ENCODE results near the gene PURA. TPM values are rescaled to one million over a fixed set of nuclear protein-coding genes. Genes with fewer than 3 reads are reported as not detected.

PURA gene
- total RNA-seq (10 to 100 TPM in 1 of 2 donors, 1 to 10 TPM in 1; 9.0 to 10.3 TPM), total RNA-seq (31.4 to 44.5 reads per million in 2 donors)

DNA sequence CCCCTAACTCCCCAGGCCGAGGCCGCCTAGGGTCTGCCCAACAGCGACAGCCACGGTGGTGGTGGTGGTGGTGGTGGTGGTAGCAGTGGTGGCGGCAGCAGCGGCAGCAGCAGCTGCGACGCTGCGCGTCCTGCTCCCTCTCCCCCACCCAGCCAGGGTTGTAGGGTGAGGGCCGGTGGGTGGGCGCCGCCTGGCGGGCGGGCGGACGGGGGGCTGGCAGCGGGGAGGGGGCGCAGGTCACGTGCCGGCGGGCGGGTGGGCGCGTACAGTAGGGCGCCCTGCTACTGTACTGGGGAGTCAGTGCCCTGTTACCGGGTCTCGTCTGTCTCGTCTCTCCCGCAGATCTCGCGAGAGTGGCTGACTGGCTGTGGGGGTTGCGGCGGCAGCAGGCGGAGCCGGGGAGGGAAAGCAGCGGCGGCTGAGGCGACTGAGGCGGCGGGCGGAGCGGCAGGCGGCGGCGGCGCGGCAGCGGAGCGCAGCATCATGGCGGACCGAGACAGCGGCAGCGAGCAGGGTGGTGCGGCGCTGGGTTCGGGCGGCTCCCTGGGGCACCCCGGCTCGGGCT lies at the start of gene PURA:
TSS of gene PURA (plus strand) at position 411 of the 565 bp plus-strand sequence. CDS start at position 484, 73 bp downstream.
- no peaks in the 10 kb centered on the region for H3K36me3 Mint-ChIP-seq (ENCODE audit: low read depth)
- ATAC-seq: peak; percentile 93
- peak; percentile 94 to 98 (median 95) for DNase-seq
- H3K27ac Mint-ChIP-seq: peak within 1 kb of the TSS; percentile 93
- no peaks in the 10 kb centered on the region for H3K27me3 Mint-ChIP-seq
- H3K9me3 ChIP-seq (ENCODE audit: control insufficient read depth, low read length, poor library complexity, severe bottlenecking): no peaks in the 10 kb centered on the region
- peak within 1 kb of the TSS; percentile 96 for H3K4me3 Mint-ChIP-seq
- peaks cover 49% of the 10 kb centered on the region for H3K4me1 Mint-ChIP-seq

DNA sequence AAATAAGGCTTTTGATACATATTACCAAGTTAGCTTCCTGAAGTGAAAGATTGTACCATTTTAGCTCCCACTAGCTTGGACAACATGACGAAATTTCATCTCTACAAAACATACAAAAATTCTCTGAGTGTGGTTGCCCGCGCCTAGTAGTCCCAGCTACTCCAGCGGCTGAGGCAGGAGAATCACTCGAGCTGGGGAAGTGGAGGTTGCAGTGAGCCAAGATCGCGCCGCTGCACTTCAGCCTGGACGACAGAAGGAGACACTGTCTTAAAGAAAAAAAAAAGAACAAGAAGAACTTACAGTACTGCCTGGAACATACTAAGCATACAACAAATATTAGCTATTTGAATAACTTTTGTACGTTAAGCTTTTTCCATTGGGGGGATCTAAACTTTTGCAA lies 41.1 kb upstream of the PURA start:
- H3K9me3 ChIP-seq (ENCODE audit: control insufficient read depth, low read length, poor library complexity, severe bottlenecking): no peaks in the 10 kb centered on the region

DNA sequence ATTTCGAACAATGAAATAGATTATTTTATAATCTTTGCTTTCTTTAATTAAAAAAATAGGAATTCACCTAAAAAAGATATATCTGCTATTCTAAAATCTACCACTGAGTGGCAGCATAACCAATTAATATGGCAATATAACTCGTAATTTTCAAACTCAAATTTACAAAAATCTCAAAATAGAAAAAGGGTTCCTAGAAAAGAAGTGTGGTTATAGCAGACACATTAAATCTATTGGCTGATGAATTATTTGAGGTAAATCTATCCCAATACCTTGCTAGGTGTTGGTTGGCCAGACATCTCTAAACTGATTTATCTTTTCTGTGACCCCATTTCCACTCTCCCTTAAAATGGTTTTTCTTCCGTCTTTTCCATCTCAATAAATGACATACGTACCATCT lies 40.6 kb upstream of the PURA start:
- no peak for ATAC-seq
- Mint-ChIP-seq H3K4me1 (peaks cover 3% of the 10 kb centered on the region), H3K4me3 (no peak overlapping the region), H3K36me3 (ENCODE audit: low read depth) (peaks cover 4% of the 10 kb centered on the region), H3K27ac (no peak overlapping the region), H3K27me3 (peaks cover 24% of the 10 kb centered on the region)
- H3K9me3 ChIP-seq (ENCODE audit: control insufficient read depth, low read length, poor library complexity, severe bottlenecking): no peaks in the 10 kb centered on the region
- DNase-seq: no peak

More for the DNA sequence above, 41.1 kb upstream of the PURA start:
- Mint-ChIP-seq H3K27ac (no peak overlapping the region), H3K36me3 (ENCODE audit: low read depth) (peaks cover 4% of the 10 kb centered on the region), H3K4me3 (no peak overlapping the region), H3K27me3 (peaks cover 29% of the 10 kb centered on the region), H3K4me1 (peaks cover 3% of the 10 kb centered on the region)
- ATAC-seq (no peak), DNase-seq (no peak)

DNA sequence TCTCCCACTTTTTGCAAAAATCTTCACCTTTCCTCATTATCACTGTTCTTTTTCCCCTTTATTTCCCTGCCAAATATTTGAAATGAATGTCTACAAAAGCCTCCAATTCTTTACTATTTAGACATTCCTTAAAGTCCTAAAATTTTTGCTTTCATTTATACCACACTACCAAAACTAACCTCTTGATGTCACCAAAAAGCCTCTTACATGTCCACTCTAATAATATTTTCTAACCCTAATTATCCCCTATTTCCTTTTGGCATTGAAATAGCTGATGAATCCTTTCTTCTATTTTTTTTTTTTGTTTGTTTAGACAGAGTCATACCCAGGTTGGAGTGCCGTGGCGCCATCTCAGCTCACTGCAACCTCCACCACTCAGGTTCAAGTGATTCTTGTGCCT lies 38.5 kb upstream of the PURA start:
- Mint-ChIP-seq H3K4me1 (peaks cover 3% of the 10 kb centered on the region), H3K36me3 (ENCODE audit: low read depth) (peaks cover 4% of the 10 kb centered on the region), H3K27me3 (peaks cover 23% of the 10 kb centered on the region), H3K27ac (no peak overlapping the region), H3K4me3 (no peak overlapping the region)
- DNase-seq: no peak
- ATAC-seq: no peak
- no peaks in the 10 kb centered on the region for H3K9me3 ChIP-seq (ENCODE audit: control insufficient read depth, low read length, poor library complexity, severe bottlenecking)

DNA sequence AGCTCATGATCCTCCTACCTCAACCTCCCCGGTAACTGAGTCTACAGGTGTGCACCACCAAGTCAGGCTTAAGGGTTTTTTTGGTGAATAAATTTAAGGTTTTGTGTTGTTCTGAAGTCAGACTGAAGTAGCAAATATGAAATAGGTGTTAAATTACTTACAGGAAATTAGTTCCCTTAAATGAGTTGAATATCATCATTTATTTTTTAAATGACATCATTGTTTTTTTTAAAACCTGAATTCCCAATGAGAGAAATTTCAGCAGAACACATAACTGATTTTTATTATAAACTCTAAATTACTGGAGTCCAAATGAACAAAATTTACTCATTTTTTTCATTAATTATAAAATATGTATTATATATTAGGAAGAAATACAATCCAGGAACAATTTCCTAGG lies 37.8 kb upstream of the PURA start:
- DNase-seq (no peak), ATAC-seq (no peak)
- Mint-ChIP-seq H3K4me3 (no peak overlapping the region), H3K27ac (no peak overlapping the region), H3K27me3 (peaks cover 23% of the 10 kb centered on the region), H3K36me3 (ENCODE audit: low read depth) (peaks cover 4% of the 10 kb centered on the region), H3K4me1 (peaks cover 3% of the 10 kb centered on the region)
- no peaks in the 10 kb centered on the region for H3K9me3 ChIP-seq (ENCODE audit: control insufficient read depth, low read length, poor library complexity, severe bottlenecking)

DNA sequence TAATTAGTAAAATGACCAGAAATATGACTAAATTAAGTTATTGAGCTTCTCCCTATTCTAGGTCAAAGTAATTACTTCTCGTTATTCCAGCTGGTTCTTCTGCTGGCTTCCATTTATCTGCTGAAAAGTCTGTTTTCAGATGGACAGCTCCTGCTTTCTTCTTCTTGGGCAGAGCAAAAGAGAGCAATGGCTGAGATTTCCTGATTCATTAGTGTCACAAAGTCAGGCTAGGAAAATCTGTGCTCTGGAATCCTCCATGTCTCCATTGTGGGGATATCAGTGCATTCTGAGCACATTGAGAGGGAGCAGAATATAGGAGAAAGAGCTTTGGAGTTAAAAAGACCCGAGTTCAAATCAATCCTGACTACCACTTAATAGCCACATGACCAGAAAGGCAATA lies 37.1 kb upstream of the PURA start:
- Mint-ChIP-seq H3K36me3 (ENCODE audit: low read depth) (peaks cover 4% of the 10 kb centered on the region), H3K27ac (no peak overlapping the region), H3K4me3 (no peak overlapping the region), H3K27me3 (peaks cover 23% of the 10 kb centered on the region), H3K4me1 (peaks cover 3% of the 10 kb centered on the region)
- DNase-seq (no peak), ATAC-seq (no peak)
- no peaks in the 10 kb centered on the region for H3K9me3 ChIP-seq (ENCODE audit: control insufficient read depth, low read length, poor library complexity, severe bottlenecking)

DNA sequence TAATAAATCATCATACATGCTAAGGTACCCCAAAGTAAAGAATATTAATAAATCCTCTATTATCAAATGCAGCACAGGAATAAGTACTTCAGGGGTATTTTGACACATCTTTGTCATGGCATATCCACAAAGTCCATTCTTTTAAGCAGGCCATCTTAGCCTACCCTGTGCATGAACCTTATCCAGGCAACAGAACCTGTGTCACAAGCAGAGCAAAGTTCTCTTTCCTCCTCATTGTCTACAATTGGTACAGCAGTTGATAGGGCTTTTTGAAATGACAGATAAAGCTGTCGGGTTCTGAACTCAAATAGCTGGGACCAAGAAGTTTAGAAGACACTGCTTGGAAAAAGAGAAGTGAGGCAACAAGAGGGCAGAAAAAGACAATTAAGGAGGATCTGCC lies 30.8 kb upstream of the PURA start:
- no peaks in the 10 kb centered on the region for H3K36me3 Mint-ChIP-seq (ENCODE audit: low read depth)
- H3K4me3 Mint-ChIP-seq: no peak overlapping the region
- H3K9me3 ChIP-seq (ENCODE audit: control insufficient read depth, low read length, poor library complexity, severe bottlenecking): no peaks in the 10 kb centered on the region
- ATAC-seq (no peak), DNase-seq (no peak)
- H3K27ac Mint-ChIP-seq: no peak overlapping the region
- no peaks in the 10 kb centered on the region for H3K4me1 Mint-ChIP-seq
- peaks cover 26% of the 10 kb centered on the region for H3K27me3 Mint-ChIP-seq

DNA sequence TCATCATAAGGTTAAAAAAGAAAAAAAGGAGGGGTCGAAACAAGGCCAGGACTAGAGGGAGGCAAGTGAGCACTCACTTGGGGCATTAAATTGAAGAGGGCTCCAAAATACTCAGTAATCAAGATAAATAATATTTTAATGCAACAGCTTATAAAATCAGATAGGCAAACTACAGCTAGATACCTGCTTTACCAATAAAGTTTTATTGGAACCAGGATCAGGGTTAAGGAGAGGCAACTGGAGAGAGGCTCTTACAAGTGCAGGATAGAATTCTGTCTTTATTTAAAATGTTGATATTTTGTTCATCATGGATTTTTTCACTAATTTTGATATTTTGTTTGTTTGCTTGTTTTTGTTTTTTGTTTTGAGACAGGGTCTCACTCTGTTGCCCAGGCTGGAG lies 30.3 kb upstream of the PURA start:
- Mint-ChIP-seq H3K36me3 (ENCODE audit: low read depth) (no peaks in the 10 kb centered on the region), H3K27me3 (peaks cover 26% of the 10 kb centered on the region), H3K27ac (no peak overlapping the region), H3K4me1 (no peaks in the 10 kb centered on the region), H3K4me3 (no peak overlapping the region)
- no peaks in the 10 kb centered on the region for H3K9me3 ChIP-seq (ENCODE audit: control insufficient read depth, low read length, poor library complexity, severe bottlenecking)
- ATAC-seq (no peak), DNase-seq (no peak)

DNA sequence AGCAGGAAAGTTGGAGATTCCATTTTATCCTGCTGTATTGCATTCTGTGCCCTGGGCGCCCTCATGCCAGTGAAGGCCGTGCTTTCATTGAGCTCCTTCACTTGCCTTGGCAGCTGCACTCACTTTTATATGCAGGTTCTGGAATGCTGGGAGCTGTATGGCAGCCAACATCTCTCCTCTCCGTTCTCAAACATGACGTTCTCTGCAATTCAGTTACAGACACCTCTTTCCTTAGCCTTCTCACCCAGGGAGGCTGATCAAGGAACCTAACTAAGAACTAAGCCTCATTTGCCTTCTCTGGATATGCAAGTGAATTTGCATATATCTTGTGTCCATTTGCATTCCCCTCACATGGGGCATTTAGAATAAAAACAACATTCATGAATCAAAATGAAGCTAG lies 29.4 kb upstream of the PURA start:
- peaks cover 4% of the 10 kb centered on the region for H3K9me3 ChIP-seq (ENCODE audit: control insufficient read depth, low read length, poor library complexity, severe bottlenecking)

DNA sequence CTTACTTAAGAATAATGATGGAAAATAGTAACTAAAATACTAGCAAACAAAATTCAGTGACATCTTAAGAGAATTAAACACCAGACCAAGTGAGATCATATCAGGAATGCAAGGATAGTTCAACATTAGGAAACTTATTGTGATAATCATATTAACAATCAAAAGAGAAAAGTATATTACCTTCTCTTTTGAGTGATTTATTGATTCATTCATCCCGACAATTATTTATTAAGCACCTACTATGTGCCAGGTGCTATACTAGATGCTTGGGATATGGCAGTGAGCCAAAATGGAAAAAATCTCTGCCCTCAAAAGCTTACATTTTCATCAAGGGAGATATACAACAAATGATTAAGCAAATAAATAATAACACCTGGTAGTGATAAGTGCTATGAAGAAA lies 23.7 kb upstream of the PURA start:
- Mint-ChIP-seq H3K4me3 (no peak overlapping the region), H3K27ac (no peak overlapping the region), H3K4me1 (no peaks in the 10 kb centered on the region), H3K36me3 (ENCODE audit: low read depth) (no peaks in the 10 kb centered on the region), H3K27me3 (peaks cover 3% of the 10 kb centered on the region)
- DNase-seq (no peak), ATAC-seq (no peak)
- H3K9me3 ChIP-seq (ENCODE audit: control insufficient read depth, low read length, poor library complexity, severe bottlenecking): peaks cover 8% of the 10 kb centered on the region

More for the DNA sequence above, 29.4 kb upstream of the PURA start:
- Mint-ChIP-seq H3K4me3 (no peak overlapping the region), H3K27me3 (peaks cover 26% of the 10 kb centered on the region), H3K4me1 (no peaks in the 10 kb centered on the region), H3K36me3 (ENCODE audit: low read depth) (no peaks in the 10 kb centered on the region), H3K27ac (no peak overlapping the region)
- DNase-seq: no peak
- no peak for ATAC-seq

DNA sequence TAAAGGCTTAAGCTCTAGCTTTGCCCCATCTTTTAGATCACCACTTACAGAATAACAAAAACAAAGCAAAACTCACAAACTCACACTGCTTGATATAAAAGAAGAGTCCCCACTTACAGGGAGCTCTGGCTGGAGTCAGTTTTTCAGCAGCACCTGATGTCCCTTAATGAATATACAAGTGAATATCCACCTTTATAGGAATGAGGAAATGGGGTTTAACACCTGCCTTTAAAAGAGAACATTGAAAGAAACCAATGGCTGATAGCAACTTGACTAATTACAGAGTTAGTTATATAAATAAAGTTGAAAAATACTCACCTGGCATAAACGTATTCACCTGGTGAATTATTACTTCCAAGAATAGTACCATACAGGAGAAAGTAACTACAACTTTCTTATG lies 20.7 kb upstream of the PURA start:
- Mint-ChIP-seq H3K27me3 (peaks cover 7% of the 10 kb centered on the region), H3K4me3 (no peak overlapping the region), H3K27ac (no peak overlapping the region), H3K4me1 (peaks cover 2% of the 10 kb centered on the region), H3K36me3 (ENCODE audit: low read depth) (no peaks in the 10 kb centered on the region)
- DNase-seq (no peak), ATAC-seq (no peak)
- H3K9me3 ChIP-seq (ENCODE audit: control insufficient read depth, low read length, poor library complexity, severe bottlenecking): peaks cover 8% of the 10 kb centered on the region

DNA sequence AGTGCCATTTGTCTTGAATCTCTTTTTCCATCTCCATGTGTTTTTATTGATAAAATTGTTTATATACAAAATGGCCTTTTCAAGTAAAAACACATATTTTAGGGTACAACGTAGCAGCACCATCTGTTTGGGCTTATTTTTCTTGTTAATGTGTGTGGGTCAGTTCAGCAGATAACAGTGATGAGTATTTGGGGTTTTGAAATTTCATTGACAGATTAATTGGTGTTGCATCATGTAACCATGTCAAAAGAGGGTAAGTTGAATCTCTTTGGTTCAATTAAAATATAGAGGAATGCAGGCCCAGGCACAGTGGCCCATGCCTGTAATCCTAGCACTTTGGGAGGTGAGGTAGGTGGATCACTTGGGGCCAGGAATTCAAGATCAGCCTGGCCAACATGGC lies 20.0 kb upstream of the PURA start:
- no peak for DNase-seq
- Mint-ChIP-seq H3K4me1 (peaks cover 2% of the 10 kb centered on the region), H3K27me3 (peaks cover 7% of the 10 kb centered on the region), H3K4me3 (no peak overlapping the region), H3K36me3 (ENCODE audit: low read depth) (no peaks in the 10 kb centered on the region), H3K27ac (no peak overlapping the region)
- no peak for ATAC-seq
- peaks cover 8% of the 10 kb centered on the region for H3K9me3 ChIP-seq (ENCODE audit: control insufficient read depth, low read length, poor library complexity, severe bottlenecking)

DNA sequence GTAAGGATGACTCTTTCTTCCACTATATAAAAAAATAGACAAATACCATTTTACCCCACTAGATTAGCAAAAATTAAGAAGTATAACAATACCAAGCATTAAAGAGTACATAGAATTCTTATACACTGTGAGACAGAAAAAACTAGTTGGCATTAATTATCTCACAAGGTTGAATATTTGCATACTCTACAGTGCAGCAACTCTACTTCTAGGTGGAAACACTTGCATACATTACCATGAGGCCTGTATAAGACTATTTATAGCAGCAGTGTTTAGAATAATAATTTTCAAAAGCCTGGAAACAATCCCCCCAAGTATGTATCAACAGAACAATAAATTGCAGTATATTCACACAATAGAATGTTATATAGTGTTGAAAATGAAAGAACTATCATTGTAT lies 19.0 kb upstream of the PURA start:
- H3K9me3 ChIP-seq (ENCODE audit: control insufficient read depth, low read length, poor library complexity, severe bottlenecking): peaks cover 4% of the 10 kb centered on the region
- Mint-ChIP-seq H3K27me3 (peaks cover 7% of the 10 kb centered on the region), H3K27ac (no peak overlapping the region), H3K36me3 (ENCODE audit: low read depth) (no peaks in the 10 kb centered on the region), H3K4me1 (peaks cover 2% of the 10 kb centered on the region), H3K4me3 (no peak overlapping the region)
- no peak for DNase-seq
- ATAC-seq: no peak

DNA sequence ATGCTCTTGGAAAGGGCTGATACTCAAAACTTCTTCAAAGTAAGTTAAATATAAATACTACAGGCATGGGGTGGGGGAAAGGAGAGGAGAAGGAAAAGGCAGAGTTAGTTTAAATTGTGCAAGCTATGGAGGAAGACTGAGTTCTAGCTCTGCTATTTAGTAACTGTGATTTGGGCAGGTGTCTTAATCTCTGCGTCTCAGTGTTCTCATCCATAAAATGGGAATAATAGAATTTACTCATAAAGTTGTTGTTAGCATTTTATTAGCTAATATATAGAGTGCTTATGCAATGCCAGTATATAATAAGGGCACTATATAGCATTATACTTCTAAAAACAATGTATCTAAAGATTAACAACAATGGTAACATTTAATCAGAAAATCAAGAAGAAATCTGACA lies 12.7 kb upstream of the PURA start:
- Mint-ChIP-seq H3K4me3 (no peak overlapping the region), H3K4me1 (peaks cover 2% of the 10 kb centered on the region)

More for the DNA sequence above, 12.7 kb upstream of the PURA start:
- no peak for ATAC-seq
- H3K9me3 ChIP-seq (ENCODE audit: control insufficient read depth, low read length, poor library complexity, severe bottlenecking): no peaks in the 10 kb centered on the region
- Mint-ChIP-seq H3K27me3 (peaks cover 13% of the 10 kb centered on the region), H3K27ac (peak overlapping the region; percentile 21), H3K36me3 (ENCODE audit: low read depth) (no peaks in the 10 kb centered on the region)
- DNase-seq: no peak
